ENCODE measurements around the gene ORC5. TPM values are rescaled to one million over a fixed set of nuclear protein-coding genes. Genes with fewer than 3 reads are reported as not detected.

The ORC5 gene
- 42.1 and 57.6 TPM in 2 replicates for total RNA-seq (2014; rRNA removed; shearing (Covaris generic))

DNA sequence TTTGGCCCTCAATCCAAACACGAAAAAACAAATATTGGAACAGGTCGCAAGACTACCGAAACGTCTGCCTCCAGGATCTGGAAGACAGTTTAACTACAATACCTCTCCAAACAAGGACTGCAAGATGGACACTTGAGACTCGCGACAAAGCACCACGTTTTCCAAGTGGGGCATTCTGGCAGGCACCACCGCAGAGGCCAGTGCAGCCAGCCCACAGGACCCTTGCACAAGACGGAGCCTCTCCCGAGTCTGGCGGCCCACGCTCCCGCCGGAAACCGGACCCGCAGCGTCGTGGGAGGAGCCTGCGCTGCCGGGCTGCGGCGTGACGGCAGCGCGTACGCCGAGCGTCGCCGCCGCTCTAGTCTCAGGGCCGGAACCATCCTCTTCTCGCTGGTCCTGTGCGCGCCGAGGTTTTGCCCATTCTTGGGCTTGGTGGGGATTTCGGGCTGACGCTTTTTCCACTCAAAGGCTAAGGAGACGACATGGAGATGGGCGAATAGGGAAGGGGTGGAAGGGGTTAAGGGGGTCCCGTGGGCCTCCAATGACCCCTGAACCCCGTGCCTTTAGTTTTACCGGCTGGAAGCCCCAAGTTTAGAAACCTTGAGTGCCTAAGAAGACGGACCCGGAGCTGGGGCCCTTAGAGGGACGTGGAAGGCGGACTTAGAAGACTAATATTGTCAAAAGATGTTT lies at the start of gene ORC5:
Gene ORC5 (minus strand): TSS at position 283 of the 690 bp plus-strand sequence. CDS start 109 bp downstream, at position 174.

Other genes starting within 250 kb of the ORC5 start
- under 0.01 TPM in 1 of 2 replicates, not detected in the other for gene RELN, start 218.4 kb downstream of the ORC5 start, total RNA-seq (2014; rRNA removed; shearing (Covaris generic))
- not detected in 2 replicates for gene LHFPL3, start 120.6 kb upstream of the ORC5 start, total RNA-seq (2014; rRNA removed; shearing (Covaris generic))